ENCODE measurements around the gene VEGFA.

The VEGFA gene

DNA sequence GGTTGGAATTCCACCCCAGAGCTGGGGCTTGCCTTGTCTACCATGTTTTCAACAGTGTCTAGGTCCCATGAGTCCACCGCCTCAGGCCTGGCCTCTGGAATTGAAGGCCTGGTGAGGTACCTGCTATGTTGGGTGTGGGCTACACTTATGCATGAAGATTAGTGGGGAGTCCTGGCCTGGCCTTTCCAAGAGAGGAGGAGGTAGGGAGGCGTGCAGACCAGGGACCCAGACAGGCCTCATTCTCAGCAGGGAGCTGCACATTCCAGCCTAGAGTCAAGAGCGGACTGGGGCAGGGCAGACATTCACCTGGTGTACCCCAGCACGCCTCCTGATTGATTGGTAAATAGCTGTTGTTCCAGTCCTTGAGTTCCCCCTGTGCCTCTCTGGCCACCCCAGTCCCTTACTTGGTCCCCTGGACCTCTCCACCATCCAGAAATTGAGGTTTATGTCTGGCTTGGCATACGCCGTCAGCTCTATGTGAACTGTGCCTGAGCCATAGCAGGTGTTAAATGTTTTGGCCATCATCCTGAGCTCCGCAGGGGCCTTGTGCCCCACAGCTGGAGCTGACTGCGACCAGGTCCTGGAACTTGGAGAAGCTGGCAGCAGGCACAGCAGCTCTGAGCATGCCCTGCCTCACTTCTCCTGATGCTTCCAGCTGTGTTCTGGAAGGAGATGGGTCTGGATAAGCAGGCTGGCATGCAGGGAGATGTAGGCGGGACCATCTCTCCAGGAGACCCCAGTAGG, 8.2 kb upstream of the VEGFA start:
- Mint-ChIP-seq H3K36me3 (ENCODE audit: low read depth) (no peaks in the 10 kb centered on the region), H3K27me3 (peaks cover 2% of the 10 kb centered on the region), H3K4me3 (no peak overlapping the region), H3K4me1 (ENCODE audit: low read depth) (peaks cover 8% of the 10 kb centered on the region), H3K27ac (no peak overlapping the region), H3K9me3 (no peaks in the 10 kb centered on the region)

DNA sequence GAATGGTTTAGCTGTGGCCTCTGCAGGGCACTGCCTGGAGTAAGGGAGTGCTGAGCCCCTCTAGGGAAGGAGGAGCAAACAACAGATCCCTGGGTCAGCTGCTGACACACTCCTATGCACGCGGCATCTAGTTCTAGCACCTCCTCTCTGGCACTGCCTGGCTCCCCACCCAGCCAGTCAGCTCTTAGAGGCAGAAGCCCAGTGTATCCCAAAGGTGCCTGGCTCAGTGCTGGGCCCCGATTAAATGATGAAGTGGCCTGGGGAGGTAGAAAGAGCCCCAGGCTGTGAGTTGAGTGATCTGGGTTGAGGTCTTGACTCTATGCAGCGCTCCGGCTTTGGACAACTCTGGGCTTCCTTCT, 7.6 kb upstream of the VEGFA start:
- Mint-ChIP-seq H3K27me3 (peaks cover 6% of the 10 kb centered on the region), H3K36me3 (ENCODE audit: low read depth) (no peaks in the 10 kb centered on the region), H3K4me1 (ENCODE audit: low read depth) (peaks cover 8% of the 10 kb centered on the region), H3K4me3 (no peak overlapping the region), H3K9me3 (no peaks in the 10 kb centered on the region), H3K27ac (no peak overlapping the region)

DNA sequence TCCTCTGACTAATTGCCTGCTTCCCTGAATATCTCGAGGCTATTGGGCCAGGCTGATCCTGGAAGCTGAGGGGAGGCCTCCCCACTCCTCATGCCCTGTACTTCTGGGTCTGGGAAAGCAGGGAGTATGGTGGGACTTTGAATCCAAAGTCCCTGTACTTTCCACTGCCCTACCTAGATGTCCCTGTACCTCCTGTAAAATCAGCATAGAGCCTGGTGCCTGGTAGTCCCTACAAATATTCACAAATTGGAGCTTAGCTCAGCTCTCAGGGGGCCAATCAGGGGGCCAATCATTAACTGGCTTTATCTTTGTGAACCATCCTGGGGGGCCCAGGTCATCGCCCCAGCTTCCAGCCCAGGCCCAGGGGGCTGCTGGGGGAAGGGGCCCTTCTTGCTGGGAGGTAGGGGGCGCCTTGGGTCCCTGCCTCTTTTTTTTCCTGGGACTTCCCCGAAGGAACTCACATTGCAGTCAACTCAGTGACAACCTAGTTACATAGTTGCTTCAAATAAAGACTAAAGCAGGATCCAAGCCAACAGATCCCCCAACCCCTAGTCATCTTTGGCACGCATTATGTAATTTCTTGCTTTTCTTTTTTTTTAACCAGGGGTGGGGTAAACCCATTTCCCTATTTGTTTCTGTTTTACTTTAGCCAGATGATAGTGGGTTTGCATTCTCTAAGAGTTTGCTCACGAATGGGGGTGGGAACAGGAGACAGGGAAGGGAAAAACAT, 6.9 kb upstream of the VEGFA start:
- no peak overlapping the region for H3K27ac Mint-ChIP-seq
- H3K36me3 Mint-ChIP-seq (ENCODE audit: low read depth): no peaks in the 10 kb centered on the region
- no peak overlapping the region for H3K4me3 Mint-ChIP-seq
- peaks cover 6% of the 10 kb centered on the region for H3K27me3 Mint-ChIP-seq
- no peaks in the 10 kb centered on the region for H3K9me3 Mint-ChIP-seq
- peaks cover 8% of the 10 kb centered on the region for H3K4me1 Mint-ChIP-seq (ENCODE audit: low read depth)

DNA sequence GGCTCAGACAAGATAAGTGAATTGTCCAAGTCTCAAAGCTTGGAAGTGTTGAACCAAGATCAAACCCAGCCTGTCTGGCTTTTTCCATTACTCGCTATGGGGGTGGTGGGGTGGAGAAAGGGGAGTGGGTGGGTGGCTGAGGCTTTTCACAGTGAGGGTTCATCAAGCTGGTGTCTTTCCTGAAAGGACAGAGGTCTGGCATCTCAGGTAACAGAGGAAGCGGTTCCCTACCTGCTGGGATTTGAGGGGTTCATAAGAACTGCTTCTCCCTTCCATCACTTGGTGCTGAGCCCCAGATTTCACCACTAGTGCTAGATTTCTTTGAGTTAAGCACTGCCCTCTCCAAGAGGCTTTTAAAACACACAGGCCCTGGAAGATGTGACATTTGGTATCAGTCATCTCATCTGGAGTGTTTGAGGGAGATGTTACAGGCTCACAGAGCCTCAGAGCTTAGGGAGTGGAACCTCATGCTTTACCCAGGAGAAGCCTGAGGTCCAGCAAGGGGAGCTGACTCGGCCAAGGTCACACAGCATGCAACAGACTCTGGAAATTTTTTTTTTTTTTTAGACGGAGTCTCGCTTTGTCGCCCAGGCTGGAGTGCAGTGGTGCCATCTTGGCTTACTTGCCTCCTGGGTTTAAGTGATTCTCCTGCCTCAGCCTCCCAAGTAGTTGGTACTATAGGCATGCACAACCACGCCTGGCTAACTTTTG, 6.0 kb upstream of the VEGFA start:
- H3K4me1 Mint-ChIP-seq (ENCODE audit: low read depth): peaks cover 8% of the 10 kb centered on the region
- H3K27ac Mint-ChIP-seq: no peak overlapping the region
- no peaks in the 10 kb centered on the region for H3K9me3 Mint-ChIP-seq
- H3K27me3 Mint-ChIP-seq: peaks cover 6% of the 10 kb centered on the region
- no peaks in the 10 kb centered on the region for H3K36me3 Mint-ChIP-seq (ENCODE audit: low read depth)
- no peak overlapping the region for H3K4me3 Mint-ChIP-seq

DNA sequence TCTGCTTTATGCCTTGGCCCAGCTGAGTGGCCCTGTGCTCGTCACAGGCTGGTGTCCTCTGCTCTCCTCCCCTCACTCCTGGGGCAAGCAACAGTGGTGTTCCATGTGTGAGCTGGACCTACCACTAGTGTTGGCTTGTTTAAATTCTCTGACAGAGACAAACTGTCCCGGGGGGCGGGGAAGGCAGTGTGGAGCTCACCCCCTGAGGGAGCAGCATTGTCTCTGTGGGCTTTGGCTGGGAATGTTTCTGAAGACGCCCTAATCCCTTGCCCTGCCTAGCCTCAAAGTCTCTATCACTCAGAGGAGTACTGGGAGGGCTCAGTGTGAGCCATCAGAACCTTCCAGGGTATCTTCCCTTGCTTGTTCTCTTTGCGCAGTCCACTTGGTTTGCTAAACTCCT, 5.2 kb upstream of the VEGFA start:
- Mint-ChIP-seq H3K4me1 (ENCODE audit: low read depth) (peaks cover 15% of the 10 kb centered on the region), H3K4me3 (no peak overlapping the region), H3K9me3 (no peaks in the 10 kb centered on the region), H3K27me3 (peaks cover 6% of the 10 kb centered on the region), H3K36me3 (ENCODE audit: low read depth) (no peaks in the 10 kb centered on the region), H3K27ac (no peak overlapping the region)

DNA sequence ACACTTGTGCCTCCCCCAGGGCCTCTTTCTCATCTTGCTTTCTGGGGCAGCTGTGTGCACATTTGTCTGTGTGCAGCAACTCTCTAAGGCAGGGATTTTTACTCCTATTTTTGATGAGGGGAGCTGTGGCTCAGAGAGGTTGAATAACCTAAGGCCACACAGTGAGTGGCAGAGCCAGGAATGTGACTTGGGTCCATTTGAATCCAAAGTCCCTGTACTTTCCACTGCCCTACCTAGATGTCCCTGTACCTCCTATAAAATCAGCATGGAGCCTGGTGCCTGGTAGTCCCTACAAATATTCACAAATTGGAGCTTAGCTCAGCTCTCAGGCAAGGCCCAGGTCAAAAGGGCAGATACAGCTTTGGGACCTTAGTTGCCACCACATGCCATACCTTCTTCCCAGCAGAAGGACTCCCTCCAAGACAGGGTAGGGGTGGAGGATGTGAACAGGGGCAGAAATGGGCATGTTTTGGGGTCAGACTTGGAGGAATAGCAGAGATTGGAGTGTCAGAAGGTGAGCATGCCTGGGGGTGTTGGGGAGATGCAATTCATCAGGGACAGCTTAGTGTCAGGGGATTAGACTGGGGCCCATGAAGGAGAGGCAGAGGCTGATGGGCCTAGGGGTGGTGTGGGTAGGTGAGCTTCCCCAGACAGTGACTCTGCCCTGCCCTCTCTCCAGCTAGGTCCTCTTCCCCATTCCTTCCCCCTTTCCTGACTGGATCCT, 4.1 kb upstream of the VEGFA start:
- H3K36me3 Mint-ChIP-seq (ENCODE audit: low read depth): no peaks in the 10 kb centered on the region

DNA sequence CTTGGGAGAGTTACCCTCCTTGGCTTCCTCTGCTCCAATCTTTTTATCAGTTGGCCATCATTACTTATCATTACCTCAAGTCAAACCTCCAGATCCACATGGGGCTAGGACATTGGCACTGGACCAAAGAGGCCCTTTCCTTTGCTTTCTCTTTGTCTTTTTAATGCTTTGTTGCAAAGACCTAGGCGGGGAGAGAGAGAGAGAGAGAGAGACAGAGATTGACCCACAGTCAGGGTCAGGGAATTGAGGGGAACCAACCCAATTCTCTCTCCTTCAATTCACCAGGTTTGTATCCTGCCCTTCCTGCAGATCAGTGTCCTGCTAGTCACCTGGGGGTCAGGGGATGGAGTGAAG, 3.5 kb upstream of the VEGFA start:
- peaks cover 6% of the 10 kb centered on the region for H3K27me3 Mint-ChIP-seq
- no peaks in the 10 kb centered on the region for H3K9me3 Mint-ChIP-seq
- H3K4me3 Mint-ChIP-seq: no peak overlapping the region
- peaks cover 15% of the 10 kb centered on the region for H3K4me1 Mint-ChIP-seq (ENCODE audit: low read depth)
- no peak overlapping the region for H3K27ac Mint-ChIP-seq
- no peaks in the 10 kb centered on the region for H3K36me3 Mint-ChIP-seq (ENCODE audit: low read depth)

More for the DNA sequence above, 4.1 kb upstream of the VEGFA start:
- no peak overlapping the region for H3K27ac Mint-ChIP-seq
- no peaks in the 10 kb centered on the region for H3K9me3 Mint-ChIP-seq
- H3K4me1 Mint-ChIP-seq (ENCODE audit: low read depth): peaks cover 15% of the 10 kb centered on the region
- no peak overlapping the region for H3K4me3 Mint-ChIP-seq
- peaks cover 6% of the 10 kb centered on the region for H3K27me3 Mint-ChIP-seq

DNA sequence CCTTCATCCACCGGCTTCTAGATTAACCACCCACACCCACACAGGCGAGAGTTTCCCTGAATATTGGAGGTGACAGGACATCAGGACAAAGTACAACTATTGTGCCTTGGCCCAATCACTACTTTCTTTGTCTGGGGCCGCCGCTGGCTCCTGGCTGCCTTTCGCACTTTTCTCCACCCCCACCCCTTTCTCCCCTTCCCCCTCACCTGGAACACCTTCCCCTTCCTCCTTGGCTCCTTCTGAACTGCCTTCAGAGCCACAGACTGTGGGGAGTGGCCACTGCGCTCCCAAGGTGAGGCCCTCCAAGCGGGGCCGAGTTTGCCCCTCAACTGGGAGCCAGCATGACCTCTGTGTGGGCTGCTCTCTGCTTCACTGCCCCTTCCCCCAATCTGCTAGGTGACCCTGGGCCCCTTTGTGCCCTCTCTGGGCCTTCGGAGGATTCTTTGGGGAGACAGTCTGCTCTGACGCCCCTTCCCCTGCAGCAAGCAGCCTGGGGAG, 3.0 kb upstream of the VEGFA start:
- Mint-ChIP-seq H3K4me3 (no peak overlapping the region), H3K27me3 (peaks cover 6% of the 10 kb centered on the region), H3K36me3 (ENCODE audit: low read depth) (no peaks in the 10 kb centered on the region), H3K9me3 (no peaks in the 10 kb centered on the region), H3K27ac (no peak overlapping the region), H3K4me1 (ENCODE audit: low read depth) (peaks cover 15% of the 10 kb centered on the region)

DNA sequence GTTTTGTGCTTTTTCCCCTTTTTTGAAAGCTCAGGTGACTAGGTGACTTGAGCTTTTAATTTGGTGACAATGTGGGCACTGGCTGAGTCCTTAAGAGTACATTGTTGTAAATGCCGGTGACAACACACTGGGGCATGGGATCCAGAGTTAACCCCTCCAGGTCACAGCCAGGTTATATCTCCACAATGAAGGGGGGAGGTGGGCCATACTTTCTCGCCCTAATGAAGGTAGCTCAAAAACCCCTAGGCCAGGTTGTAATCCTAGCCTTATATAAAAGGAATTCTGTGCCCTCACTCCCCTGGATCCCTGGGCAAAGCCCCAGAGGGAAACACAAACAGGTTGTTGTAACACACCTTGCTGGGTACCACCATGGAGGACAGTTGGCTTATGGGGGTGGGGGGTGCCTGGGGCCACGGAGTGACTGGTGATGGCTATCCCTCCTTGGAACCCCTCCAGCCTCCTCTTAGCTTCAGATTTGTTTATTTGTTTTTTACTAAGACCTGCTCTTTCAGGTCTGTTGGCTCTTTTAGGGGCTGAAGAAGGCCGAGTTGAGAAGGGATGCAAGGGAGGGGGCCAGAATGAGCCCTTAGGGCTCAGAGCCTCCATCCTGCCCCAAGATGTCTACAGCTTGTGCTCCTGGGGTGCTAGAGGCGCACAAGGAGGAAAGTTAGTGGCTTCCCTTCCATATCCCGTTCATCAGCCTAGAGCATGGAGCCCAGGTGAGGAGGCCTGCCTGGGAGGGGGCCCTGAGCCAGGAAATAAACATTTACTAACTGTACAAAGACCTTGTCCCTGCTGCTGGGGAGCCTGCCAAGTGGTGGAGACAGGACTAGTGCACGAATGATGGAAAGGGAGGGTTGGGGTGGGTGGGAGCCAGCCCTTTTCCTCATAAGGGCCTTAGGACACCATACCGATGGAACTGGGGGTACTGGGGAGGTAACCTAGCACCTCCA, 2.2 kb upstream of the VEGFA start:
- Mint-ChIP-seq H3K4me1 (ENCODE audit: low read depth) (peaks cover 21% of the 10 kb centered on the region), H3K4me3 (no peak overlapping the region)

DNA sequence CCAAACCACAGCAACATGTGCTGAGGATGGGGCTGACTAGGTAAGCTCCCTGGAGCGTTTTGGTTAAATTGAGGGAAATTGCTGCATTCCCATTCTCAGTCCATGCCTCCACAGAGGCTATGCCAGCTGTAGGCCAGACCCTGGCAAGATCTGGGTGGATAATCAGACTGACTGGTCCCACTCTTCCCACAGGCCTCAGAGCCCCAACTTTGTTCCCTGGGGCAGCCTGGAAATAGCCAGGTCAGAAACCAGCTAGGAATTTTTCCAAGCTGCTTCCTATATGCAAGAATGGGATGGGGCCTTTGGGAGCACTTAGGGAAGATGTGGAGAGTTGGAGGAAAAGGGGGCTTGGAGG, 1.5 kb upstream of the VEGFA start:
- Mint-ChIP-seq H3K36me3 (ENCODE audit: low read depth) (no peaks in the 10 kb centered on the region), H3K9me3 (no peaks in the 10 kb centered on the region), H3K4me3 (no peak overlapping the region), H3K27me3 (peaks cover 8% of the 10 kb centered on the region), H3K27ac (no peak overlapping the region), H3K4me1 (ENCODE audit: low read depth) (peaks cover 25% of the 10 kb centered on the region)

More for the DNA sequence above, 2.2 kb upstream of the VEGFA start:
- Mint-ChIP-seq H3K27ac (no peak overlapping the region), H3K36me3 (ENCODE audit: low read depth) (no peaks in the 10 kb centered on the region), H3K27me3 (peaks cover 6% of the 10 kb centered on the region), H3K9me3 (no peaks in the 10 kb centered on the region)

DNA sequence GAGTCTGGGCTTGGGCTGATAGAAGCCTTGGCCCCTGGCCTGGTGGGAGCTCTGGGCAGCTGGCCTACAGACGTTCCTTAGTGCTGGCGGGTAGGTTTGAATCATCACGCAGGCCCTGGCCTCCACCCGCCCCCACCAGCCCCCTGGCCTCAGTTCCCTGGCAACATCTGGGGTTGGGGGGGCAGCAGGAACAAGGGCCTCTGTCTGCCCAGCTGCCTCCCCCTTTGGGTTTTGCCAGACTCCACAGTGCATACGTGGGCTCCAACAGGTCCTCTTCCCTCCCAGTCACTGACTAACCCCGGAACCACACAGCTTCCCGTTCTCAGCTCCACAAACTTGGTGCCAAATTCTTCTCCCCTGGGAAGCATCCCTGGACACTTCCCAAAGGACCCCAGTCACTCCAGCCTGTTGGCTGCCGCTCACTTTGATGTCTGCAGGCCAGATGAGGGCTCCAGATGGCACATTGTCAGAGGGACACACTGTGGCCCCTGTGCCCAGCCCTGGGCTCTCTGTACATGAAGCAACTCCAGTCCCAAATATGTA, 957 bp upstream of the VEGFA start:
- H3K9me3 Mint-ChIP-seq: no peaks in the 10 kb centered on the region
- peaks cover 25% of the 10 kb centered on the region for H3K4me1 Mint-ChIP-seq (ENCODE audit: low read depth)
- H3K27ac Mint-ChIP-seq: peak overlapping the region; percentile 37
- peaks cover 13% of the 10 kb centered on the region for H3K27me3 Mint-ChIP-seq
- no peaks in the 10 kb centered on the region for H3K36me3 Mint-ChIP-seq (ENCODE audit: low read depth)
- peak overlapping the region; percentile 96 for H3K4me3 Mint-ChIP-seq

DNA sequence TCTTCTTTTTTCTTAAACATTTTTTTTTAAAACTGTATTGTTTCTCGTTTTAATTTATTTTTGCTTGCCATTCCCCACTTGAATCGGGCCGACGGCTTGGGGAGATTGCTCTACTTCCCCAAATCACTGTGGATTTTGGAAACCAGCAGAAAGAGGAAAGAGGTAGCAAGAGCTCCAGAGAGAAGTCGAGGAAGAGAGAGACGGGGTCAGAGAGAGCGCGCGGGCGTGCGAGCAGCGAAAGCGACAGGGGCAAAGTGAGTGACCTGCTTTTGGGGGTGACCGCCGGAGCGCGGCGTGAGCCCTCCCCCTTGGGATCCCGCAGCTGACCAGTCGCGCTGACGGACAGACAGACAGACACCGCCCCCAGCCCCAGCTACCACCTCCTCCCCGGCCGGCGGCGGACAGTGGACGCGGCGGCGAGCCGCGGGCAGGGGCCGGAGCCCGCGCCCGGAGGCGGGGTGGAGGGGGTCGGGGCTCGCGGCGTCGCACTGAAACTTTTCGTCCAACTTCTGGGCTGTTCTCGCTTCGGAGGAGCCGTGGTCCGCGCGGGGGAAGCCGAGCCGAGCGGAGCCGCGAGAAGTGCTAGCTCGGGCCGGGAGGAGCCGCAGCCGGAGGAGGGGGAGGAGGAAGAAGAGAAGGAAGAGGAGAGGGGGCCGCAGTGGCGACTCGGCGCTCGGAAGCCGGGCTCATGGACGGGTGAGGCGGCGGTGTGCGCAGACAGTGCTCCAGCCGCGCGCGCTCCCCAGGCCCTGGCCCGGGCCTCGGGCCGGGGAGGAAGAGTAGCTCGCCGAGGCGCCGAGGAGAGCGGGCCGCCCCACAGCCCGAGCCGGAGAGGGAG, 580 bp downstream of the VEGFA start:
- peaks cover 10% of the 10 kb centered on the region for H3K27me3 Mint-ChIP-seq
- peaks cover 40% of the 10 kb centered on the region for H3K4me1 Mint-ChIP-seq (ENCODE audit: low read depth)
- no peaks in the 10 kb centered on the region for H3K9me3 Mint-ChIP-seq
- H3K27ac Mint-ChIP-seq: peak overlapping the region; percentile 85
- peak overlapping the region; percentile 96 for H3K4me3 Mint-ChIP-seq
- H3K36me3 Mint-ChIP-seq (ENCODE audit: low read depth): peaks cover 7% of the 10 kb centered on the region

DNA sequence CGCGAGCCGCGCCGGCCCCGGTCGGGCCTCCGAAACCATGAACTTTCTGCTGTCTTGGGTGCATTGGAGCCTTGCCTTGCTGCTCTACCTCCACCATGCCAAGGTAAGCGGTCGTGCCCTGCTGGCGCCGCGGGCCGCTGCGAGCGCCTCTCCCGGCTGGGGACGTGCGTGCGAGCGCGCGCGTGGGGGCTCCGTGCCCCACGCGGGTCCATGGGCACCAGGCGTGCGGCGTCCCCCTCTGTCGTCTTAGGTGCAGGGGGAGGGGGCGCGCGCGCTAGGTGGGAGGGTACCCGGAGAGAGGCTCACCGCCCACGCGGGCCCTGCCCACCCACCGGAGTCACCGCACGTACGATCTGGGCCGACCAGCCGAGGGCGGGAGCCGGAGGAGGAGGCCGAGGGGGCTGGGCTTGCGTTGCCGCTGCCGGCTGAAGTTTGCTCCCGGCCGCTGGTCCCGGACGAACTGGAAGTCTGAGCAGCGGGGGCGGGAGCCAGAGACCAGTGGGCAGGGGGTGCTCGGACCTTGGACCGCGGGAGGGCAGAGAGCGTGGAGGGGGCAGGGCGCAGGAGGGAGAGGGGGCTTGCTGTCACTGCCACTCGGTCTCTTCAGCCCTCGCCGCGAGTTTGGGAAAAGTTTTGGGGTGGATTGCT, 1.3 kb downstream of the VEGFA start:
- Mint-ChIP-seq H3K27me3 (peaks cover 10% of the 10 kb centered on the region), H3K27ac (peak overlapping the region; percentile 58), H3K4me3 (peak overlapping the region; percentile 96), H3K36me3 (ENCODE audit: low read depth) (peaks cover 11% of the 10 kb centered on the region), H3K9me3 (no peaks in the 10 kb centered on the region), H3K4me1 (ENCODE audit: low read depth) (peaks cover 46% of the 10 kb centered on the region)
